GM23248 (cell line): ENCODE results near the gene PVR. TPM values are rescaled to one million over a fixed set of nuclear protein-coding genes. Genes with fewer than 3 reads are reported as not detected.

Source experiments
- DNase-seq: peaks from one replicate; pipeline ENCODE4 v3.0.0-alpha.2; 2015
- H2AFZ ChIP-seq: fragments of 200-600 bp; sonication (generic); 2 replicates; pipeline ENCODE4 v1.6.1; 2016; ENCODE audit warnings: antibody characterized with exemption
- H3F3A ChIP-seq: fragments of 200-600 bp; sonication (generic); 2 replicates; pipeline ENCODE4 v1.6.1; 2016; ENCODE audit warnings: mild to moderate bottlenecking, antibody characterized with exemption, mixed run types; ENCODE audit not compliant: insufficient read depth
- H3K27ac ChIP-seq: fragments of 200-600 bp; sonication (generic); 2 replicates; pipeline ENCODE4 v1.5.1; 2016; ENCODE audit warnings: mild to moderate bottlenecking
- H3K27me3 ChIP-seq: fragments of 200-600 bp; sonication (generic); replicated peaks from 2 replicates; pipeline ENCODE4 v1.6.1; 2016; ENCODE audit warnings: mild to moderate bottlenecking; ENCODE audit not compliant: insufficient read depth
- H3K36me3 ChIP-seq: fragments of 200-600 bp; sonication (generic); 2 replicates; pipeline ENCODE4 v1.6.1; 2016; ENCODE audit warnings: low read depth, mild to moderate bottlenecking
- H3K4me1 ChIP-seq: fragments of 200-600 bp; sonication (generic); 2 replicates; pipeline ENCODE4 v1.6.1; 2016; ENCODE audit warnings: mild to moderate bottlenecking; ENCODE audit not compliant: insufficient read depth
- H3K4me2 ChIP-seq: fragments of 200-600 bp; sonication (generic); one replicate; pipeline ENCODE4 v1.6.1; 2016; ENCODE audit warnings: mild to moderate bottlenecking; ENCODE audit not compliant: unreplicated experiment
- H3K4me3 ChIP-seq: fragments of 200-600 bp; sonication (generic); 2 replicates; pipeline ENCODE4 v1.5.1; 2016; ENCODE audit warnings: mild to moderate bottlenecking
- H3K79me2 ChIP-seq: fragments of 200-600 bp; sonication (generic); 2 replicates; pipeline ENCODE4 v1.6.1; 2016; ENCODE audit warnings: mild to moderate bottlenecking; ENCODE audit not compliant: insufficient read depth
- H3K9ac ChIP-seq: fragments of 200-600 bp; sonication (generic); 2 replicates; pipeline ENCODE4 v1.6.1; 2016; ENCODE audit warnings: mild to moderate bottlenecking
- H3K9me2 ChIP-seq: fragments of 200-600 bp; sonication (generic); 2 replicates; pipeline ENCODE4 v1.6.1; 2016; ENCODE audit warnings: mixed run types, mild to moderate bottlenecking, moderate library complexity; ENCODE audit not compliant: insufficient read depth
- H3K9me3 ChIP-seq: fragments of 200-600 bp; sonication (generic); one replicate; pipeline ENCODE4 v1.6.1; 2017; ENCODE audit warnings: low read depth
- H4K20me1 ChIP-seq: fragments of 200-600 bp; sonication (generic); 2 replicates; pipeline ENCODE4 v1.6.0; 2016; ENCODE audit not compliant: insufficient read depth
- EZH2 ChIP-seq: fragments of 200-600 bp; sonication (generic); IDR thresholded peaks from 2 replicates; pipeline ENCODE4 v1.6.1; 2018; ENCODE audit warnings: antibody characterized with exemption, mild to moderate bottlenecking; ENCODE audit not compliant: insufficient read depth, poor library complexity, severe bottlenecking
- EZH2phosphoT487 ChIP-seq: fragments of 200-600 bp; sonication (generic); IDR thresholded peaks from 2 replicates; pipeline ENCODE4 v1.6.1; 2018; ENCODE audit warnings: antibody characterized with exemption, moderate library complexity, mild to moderate bottlenecking, low read depth; ENCODE audit not compliant: insufficient read depth
- WGBS, 2 experiments: methylation state at CpG; one replicate each; pipeline ENCODE4 v1.1.6; 2015 to 2017; ENCODE audit warnings: low lambda C conversion rate in 2 of 2, low coverage in 1 of 2; ENCODE audit errors: missing lambda C conversion rate in 2 of 2; 5-methylcytosine and 5-hydroxymethylcytosine counted together
- in situ Hi-C: fragments of 300-500 bp; cut with MboI; formaldehyde crosslinking; loops from 2 replicates; pipeline ENCODE4 v1.15.0; 2020
- polyA plus RNA-seq: library from polyadenylated mRNA; unstranded; fragments of >200 nt; fragmentation: Nextera tagmentation; extraction: Ambion mirVana; gene quantifications from 2 replicates; pipeline ENCODE4 v1.2.1, GENCODE V29; 2016
- total RNA-seq: library from RNA; depleted of rRNA; stranded (reverse); fragments of >200 nt; shearing (Covaris generic); gene quantifications from 2 replicates; pipeline ENCODE4 v1.2.3, GENCODE V29; 2014

PVR gene
- total and polyA plus RNA-seq, 2 experiments from 2014 or later, result 58.8 to 148 TPM

GRCh38 chr19:44604241-44604640 is 39.5 kb upstream of the PVR start:
- H3K4me2 ChIP-seq, result no peak overlapping the region
- no peaks in the 10 kb centered on the region for H3K36me3 ChIP-seq
- no peak overlapping the region for H3K9ac ChIP-seq
- no peaks in the 10 kb centered on the region for H3K9me2 ChIP-seq
- H2AFZ ChIP-seq, result no peak overlapping the region
- H3K79me2 ChIP-seq, result no peaks in the 10 kb centered on the region
- peaks cover 42% of the 10 kb centered on the region for H3K4me1 ChIP-seq
- H3K27me3 ChIP-seq, result no peaks in the 10 kb centered on the region
- in situ Hi-C loops, result no loop called here
- no peaks in the 10 kb centered on the region for H3K9me3 ChIP-seq
- no peaks in the 10 kb centered on the region for H4K20me1 ChIP-seq
- 92% methylated on average over 6 of the region's 6 CpGs for whole genome bisulfite sequencing, 2 experiments
- H3K27ac ChIP-seq, result no peak overlapping the region
- TF ChIP-seq EZH2 (no peak), EZH2phosphoT487 (no peak)
- peaks cover 52% of the 10 kb centered on the region for H3F3A ChIP-seq
- DNase-seq, result no peak
- no peak overlapping the region for H3K4me3 ChIP-seq

GRCh38 chr19:44605547-44605946 is 38.2 kb upstream of the PVR start:
- no peak overlapping the region for H2AFZ ChIP-seq
- H3K36me3 ChIP-seq, result no peaks in the 10 kb centered on the region
- no peak for TF ChIP-seq EZH2phosphoT487
- TF ChIP-seq EZH2, result no peak
- no peaks in the 10 kb centered on the region for H3K9me2 ChIP-seq
- H3K9ac ChIP-seq, result no peak overlapping the region
- H3K4me2 ChIP-seq, result no peak overlapping the region
- H3K4me3 ChIP-seq, result no peak overlapping the region
- DNase-seq, result no peak
- H3K4me1 ChIP-seq, result peaks cover 42% of the 10 kb centered on the region
- H3F3A ChIP-seq, result peaks cover 51% of the 10 kb centered on the region
- no peaks in the 10 kb centered on the region for H3K79me2 ChIP-seq
- WGBS, 2 experiments, result 50 to 72% methylated on average over 1 of the region's 1 CpG
- in situ Hi-C loops, result no loop called here
- H4K20me1 ChIP-seq, result no peaks in the 10 kb centered on the region
- no peak overlapping the region for H3K27ac ChIP-seq
- H3K9me3 ChIP-seq, result no peaks in the 10 kb centered on the region
- H3K27me3 ChIP-seq, result no peaks in the 10 kb centered on the region

GRCh38 chr19:44607049-44607448 is 36.7 kb upstream of the PVR start:
- Histone ChIP-seq H3K9me2 (no peaks in the 10 kb centered on the region), H3K36me3 (no peaks in the 10 kb centered on the region), H3K4me3 (no peak overlapping the region), H3K27me3 (no peaks in the 10 kb centered on the region), H2AFZ (peak overlapping the region; percentile 25; the same call in 1 of the 2 replicates), H3K4me1 (peaks cover 35% of the 10 kb centered on the region), H3K9ac (no peak overlapping the region), H3K4me2 (peak overlapping the region; percentile 22), H3K9me3 (no peaks in the 10 kb centered on the region), H3K79me2 (no peaks in the 10 kb centered on the region), H4K20me1 (no peaks in the 10 kb centered on the region), H3K27ac (peak overlapping the region; percentile 20), H3F3A (peaks cover 36% of the 10 kb centered on the region)
- DNase-seq, result peak; percentile 57
- in situ Hi-C loops, result no loop called here
- 2 to 5% methylated on average over 2 of the region's 2 CpGs for WGBS, 2 experiments
- TF ChIP-seq EZH2 (no peak), EZH2phosphoT487 (no peak)

GRCh38 chr19:44607917-44608316 is 35.8 kb upstream of the PVR start:
- TF ChIP-seq EZH2phosphoT487 (no peak), EZH2 (no peak)
- no peak overlapping the region for H3K4me3 ChIP-seq
- 73 to 74% methylated on average over 3 of the region's 3 CpGs for WGBS, 2 experiments
- H3K27ac ChIP-seq, result no peak overlapping the region
- peaks cover 31% of the 10 kb centered on the region for H3F3A ChIP-seq
- no peaks in the 10 kb centered on the region for H3K27me3 ChIP-seq
- H3K9me3 ChIP-seq, result no peaks in the 10 kb centered on the region
- no peaks in the 10 kb centered on the region for H3K79me2 ChIP-seq
- no peaks in the 10 kb centered on the region for H3K9me2 ChIP-seq
- no peaks in the 10 kb centered on the region for H3K36me3 ChIP-seq
- no peaks in the 10 kb centered on the region for H4K20me1 ChIP-seq
- H3K4me1 ChIP-seq, result peaks cover 33% of the 10 kb centered on the region
- in situ Hi-C loops, result no loop called here
- H3K4me2 ChIP-seq, result no peak overlapping the region
- no peak overlapping the region for H2AFZ ChIP-seq
- H3K9ac ChIP-seq, result no peak overlapping the region
- no peak for DNase-seq

- H2AFZ ChIP-seq, result no peak overlapping the region
- no peaks in the 10 kb centered on the region for H3K9me3 ChIP-seq
- no peaks in the 10 kb centered on the region for H3K9me2 ChIP-seq
- no peak overlapping the region for H3K27ac ChIP-seq
- 44 to 47% methylated on average over 7 of the region's 7 CpGs for WGBS, 2 experiments
- no peak overlapping the region for H3K4me3 ChIP-seq
- no peaks in the 10 kb centered on the region for H3K79me2 ChIP-seq
- H3K36me3 ChIP-seq, result no peaks in the 10 kb centered on the region
- peaks cover 29% of the 10 kb centered on the region for H3F3A ChIP-seq
- no peaks in the 10 kb centered on the region for H4K20me1 ChIP-seq
- H3K4me1 ChIP-seq, result peaks cover 30% of the 10 kb centered on the region
- DNase-seq, result peak; percentile 55
- in situ Hi-C loops, result no loop called here
- H3K4me2 ChIP-seq, result no peak overlapping the region
- H3K27me3 ChIP-seq, result no peaks in the 10 kb centered on the region
- no peak for TF ChIP-seq EZH2phosphoT487
- no peak for TF ChIP-seq EZH2
- H3K9ac ChIP-seq, result no peak overlapping the region
Observed at GRCh38 chr19:44608391-44608821, 35.3 kb upstream of the PVR start.
